HUES6 (cell line): ENCODE data around the gene TSGA10IP.
"Not testable (repeated sequence)": the region's sequence is repeated elsewhere in the genome, so short reads cannot be mapped to it uniquely, and the experiment has no call there.

ENCODE experiments used
- H3K27ac ChIP-seq: 2 replicates; pipeline ENCODE4 v1.7.0; 2013; ENCODE audit warnings: low read depth, mild to moderate bottlenecking, low read length, inconsistent platforms
- H3K27me3 ChIP-seq: 2 replicates; pipeline ENCODE4 v1.6.1; 2013; ENCODE audit warnings: low read length; ENCODE audit not compliant: control insufficient read depth, insufficient read depth
- H3K36me3 ChIP-seq: 2 replicates; pipeline ENCODE4 v1.6.1; 2013; ENCODE audit warnings: low read length; ENCODE audit not compliant: control insufficient read depth, insufficient read depth
- H3K4me1 ChIP-seq: 2 replicates; pipeline ENCODE4 v1.6.1; 2013; ENCODE audit warnings: low read length; ENCODE audit not compliant: control insufficient read depth, insufficient read depth
- H3K4me3 ChIP-seq: 2 replicates; pipeline ENCODE4 v1.5.1; 2013; ENCODE audit warnings: low read depth, low read length
- H3K9ac ChIP-seq: one replicate; pipeline ENCODE4 v1.6.1; 2013; ENCODE audit warnings: mild to moderate bottlenecking, low read length
- H3K9me3 ChIP-seq: 2 replicates; pipeline ENCODE4 v1.6.1; 2013; ENCODE audit warnings: low read depth, low read length; ENCODE audit not compliant: control insufficient read depth, insufficient read depth

The TSGA10IP gene

GRCh38 chr11:65947603-65948125 lies 2.4 kb downstream of the TSGA10IP start:
- H3K9ac ChIP-seq = peak overlapping the region; percentile 33

GRCh38 chr11:65950711-65951110 lies 5.4 kb downstream of the TSGA10IP start:
- not testable (repeated sequence) for H3K36me3 ChIP-seq
- peaks cover 20% of the 10 kb centered on the region for H3K4me1 ChIP-seq

More at GRCh38 chr11:65947603-65948125, 2.4 kb downstream of the TSGA10IP start:
- Histone ChIP-seq H3K4me3 (no peak overlapping the region), H3K9me3 (no peaks in the 10 kb centered on the region), H3K36me3 (no peaks in the 10 kb centered on the region), H3K27me3 (no peaks in the 10 kb centered on the region), H3K27ac (no peak overlapping the region), H3K4me1 (peaks cover 22% of the 10 kb centered on the region)

GRCh38 chr11:65951641-65952040 lies 6.4 kb downstream of the TSGA10IP start:
- not testable (repeated sequence) for H3K27me3 ChIP-seq, H3K9ac ChIP-seq, H3K9me3 ChIP-seq, H3K27ac ChIP-seq, H3K36me3 ChIP-seq, H3K4me3 ChIP-seq
- H3K4me1 ChIP-seq = peaks cover 13% of the 10 kb centered on the region

More at GRCh38 chr11:65950711-65951110, 5.4 kb downstream of the TSGA10IP start:
- H3K9ac ChIP-seq, H3K27me3 ChIP-seq, H3K27ac ChIP-seq, H3K4me3 ChIP-seq, H3K9me3 ChIP-seq: not testable (repeated sequence)

DNA sequence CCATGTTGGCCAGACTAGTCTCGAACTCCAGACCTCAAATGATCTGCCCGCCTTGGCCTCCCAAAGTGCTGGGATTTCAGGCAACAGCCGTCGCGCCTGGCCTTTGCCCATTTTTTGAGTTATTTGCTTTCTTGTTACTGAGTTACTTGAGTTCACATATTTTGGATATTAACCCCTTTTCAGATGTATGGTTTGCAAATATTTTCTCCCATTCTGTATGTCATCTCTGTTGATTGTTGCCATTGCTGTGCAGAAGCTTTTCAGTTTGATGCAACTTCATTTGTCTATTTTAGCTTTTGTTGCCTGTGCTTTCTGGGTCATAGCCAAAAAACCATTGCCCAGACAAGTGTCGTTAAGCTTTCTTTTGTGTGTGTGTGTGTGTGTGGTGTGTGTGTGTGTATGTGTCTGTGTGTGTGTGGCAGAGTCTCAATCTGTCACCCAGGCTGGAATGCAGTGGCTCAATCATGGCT lies 6.8 kb downstream of the TSGA10IP start:
- H3K9ac ChIP-seq = no peak overlapping the region
- H3K9me3 ChIP-seq = no peaks in the 10 kb centered on the region
- H3K36me3 ChIP-seq = no peaks in the 10 kb centered on the region
- no peak overlapping the region for H3K27ac ChIP-seq
- peaks cover 9% of the 10 kb centered on the region; the same call in 1 of the 2 replicates for H3K4me1 ChIP-seq
- no peak overlapping the region for H3K4me3 ChIP-seq
- H3K27me3 ChIP-seq = no peaks in the 10 kb centered on the region

- Histone ChIP-seq H3K4me1 (0 out of 2 replicates have a peak, but pooled peaks cover 4% of the 10 kb centered on the region), H3K27me3 (no peaks in the 10 kb centered on the region), H3K36me3 (no peaks in the 10 kb centered on the region), H3K9ac (no peak overlapping the region), H3K9me3 (no peaks in the 10 kb centered on the region), H3K27ac (0 out of 2 replicates have a peak overlapping the region, but pooled peaks have one; percentile 34), H3K4me3 (no peak overlapping the region)
Observed at GRCh38 chr11:65953471-65953870, 8.2 kb downstream of the TSGA10IP start.

- H3K4me1 ChIP-seq = 0 out of 2 replicates have a peak, but pooled peaks cover 8% of the 10 kb centered on the region
- no peaks in the 10 kb centered on the region for H3K36me3 ChIP-seq
- no peaks in the 10 kb centered on the region for H3K9me3 ChIP-seq
- H3K27me3 ChIP-seq = no peaks in the 10 kb centered on the region
- no peak overlapping the region for H3K27ac ChIP-seq
- no peak overlapping the region for H3K4me3 ChIP-seq
- H3K9ac ChIP-seq = no peak overlapping the region
Observed at GRCh38 chr11:65954771-65955170, 9.5 kb downstream of the TSGA10IP start.

GRCh38 chr11:65958291-65958690 lies 13.0 kb downstream of the TSGA10IP start:
- Histone ChIP-seq H3K4me3 (no peak overlapping the region), H3K9me3 (no peaks in the 10 kb centered on the region), H3K9ac (no peak overlapping the region), H3K27me3 (no peaks in the 10 kb centered on the region), H3K36me3 (no peaks in the 10 kb centered on the region), H3K27ac (no peak overlapping the region), H3K4me1 (peaks cover 15% of the 10 kb centered on the region)

GRCh38 chr11:65958774-65959420 lies 13.6 kb downstream of the TSGA10IP start:
- Histone ChIP-seq H3K9ac (no peak overlapping the region), H3K27ac (no peak overlapping the region), H3K9me3 (no peaks in the 10 kb centered on the region), H3K4me1 (peaks cover 15% of the 10 kb centered on the region), H3K36me3 (peaks cover 3% of the 10 kb centered on the region), H3K27me3 (no peaks in the 10 kb centered on the region), H3K4me3 (no peak overlapping the region)

GRCh38 chr11:65960824-65961266 lies 15.6 kb downstream of the TSGA10IP start:
- Histone ChIP-seq H3K9me3 (no peaks in the 10 kb centered on the region), H3K27ac (peak overlapping the region; percentile 10; the same call in 1 of the 2 replicates), H3K9ac (peak overlapping the region; percentile 78), H3K4me3 (peak overlapping the region; percentile 75), H3K36me3 (peaks cover 23% of the 10 kb centered on the region), H3K27me3 (no peaks in the 10 kb centered on the region), H3K4me1 (peaks cover 11% of the 10 kb centered on the region)

DNA sequence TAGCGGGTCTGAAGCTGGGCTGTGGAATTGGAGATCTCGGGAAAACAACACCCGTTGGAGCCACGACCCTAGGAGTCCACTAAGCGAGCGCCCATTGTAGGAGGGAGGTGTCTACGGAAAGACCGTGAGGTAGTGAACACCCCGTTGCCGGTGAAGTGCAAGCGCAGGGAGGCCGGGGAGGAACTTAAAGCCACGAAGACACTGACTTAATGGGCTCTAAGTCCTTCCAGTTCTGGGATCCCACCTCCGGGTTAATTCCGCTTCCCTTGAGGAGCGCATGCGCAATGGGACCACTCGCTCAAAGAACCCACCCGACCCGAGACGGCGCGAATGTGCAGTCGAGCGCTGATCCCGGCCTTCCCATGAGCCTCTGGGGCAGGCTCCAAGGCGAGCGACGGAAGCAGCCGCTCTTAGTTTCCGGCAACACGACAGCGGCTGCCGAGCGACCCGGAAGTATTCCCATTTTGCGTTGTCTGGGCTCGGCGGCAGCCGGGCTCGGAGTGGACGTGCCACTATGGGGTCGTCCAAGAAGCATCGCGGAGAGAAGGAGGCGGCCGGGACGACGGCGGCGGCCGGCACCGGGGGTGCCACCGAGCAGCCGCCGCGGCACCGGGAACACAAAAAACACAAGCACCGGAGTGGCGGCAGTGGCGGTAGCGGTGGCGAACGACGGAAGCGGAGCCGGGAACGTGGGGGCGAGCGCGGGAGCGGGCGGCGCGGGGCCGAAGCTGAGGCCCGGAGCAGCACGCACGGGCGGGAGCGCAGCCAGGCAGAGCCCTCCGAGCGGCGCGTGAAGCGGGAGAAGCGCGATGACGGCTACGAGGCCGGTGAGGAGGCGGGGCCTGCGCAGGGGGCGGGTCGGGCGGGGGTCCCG lies 16.2 kb downstream of the TSGA10IP start, which contains the start of gene SART1:
SART1 (plus strand) TSS at position 468 of the 874 bp plus-strand sequence; CDS start at position 515, 47 bp downstream.
- H3K9me3 ChIP-seq = no peaks in the 10 kb centered on the region
- H3K4me3 ChIP-seq = peak within 1 kb of the TSS; percentile 75
- peaks cover 29% of the 10 kb centered on the region for H3K36me3 ChIP-seq
- H3K27me3 ChIP-seq = no peaks in the 10 kb centered on the region
- peaks cover 11% of the 10 kb centered on the region for H3K4me1 ChIP-seq
- peak within 1 kb of the TSS; percentile 89 for H3K27ac ChIP-seq
- H3K9ac ChIP-seq = peak within 1 kb of the TSS; percentile 95
